AG04450 (cell line): ENCODE results near the gene IL1R2. TPM values are rescaled to one million over a fixed set of nuclear protein-coding genes. Genes with fewer than 3 reads are reported as not detected.

Experiments
- CTCF ChIA-PET: fragments of 300-600, 350-600 bp; formaldehyde crosslinking; extraction: SDS; loops from one replicate; lab custom pipeline; 2022; ENCODE audit warnings: antibody characterized with exemption, inconsistent platforms; lab: Charles Lee
- POLR2A ChIA-PET: fragments of 350-600 bp; formaldehyde crosslinking; extraction: SDS; loops from one replicate; lab custom pipeline; 2021; ENCODE audit warnings: antibody characterized with exemption, inconsistent platforms; lab: Yijun Ruan, JAX
- DNase-seq: peaks from one replicate; pipeline ENCODE4 v3.0.0-alpha.2; 2011; ENCODE audit warnings: low read depth, low spot score
- H3K27ac ChIP-seq: one replicate; pipeline ENCODE4 v1.5.1; 2012; ENCODE audit warnings: low read depth, low read length, control low read depth
- H3K27me3 ChIP-seq: one replicate; pipeline ENCODE4 v1.6.0; 2012; ENCODE audit warnings: low read length; ENCODE audit not compliant: control insufficient read depth, insufficient read depth
- H3K4me3 ChIP-seq: 2 replicates; pipeline ENCODE4 v1.5.1; 2011; ENCODE audit warnings: mild to moderate bottlenecking, low read depth, low read length, control low read depth
- H3K9me3 ChIP-seq: 2 replicates; pipeline ENCODE4 v1.5.1; 2012; ENCODE audit warnings: low read length; ENCODE audit not compliant: control insufficient read depth, insufficient read depth
- CTCF ChIP-seq: IDR thresholded peaks from 2 replicates; pipeline ENCODE4 v1.5.1; 2011; ENCODE audit warnings: low read depth, low read length, control low read depth, inconsistent platforms
- polyA plus RNA-seq: library from polyadenylated mRNA; depleted of rRNA; stranded (reverse); fragments of >200 nt; gene quantifications from 2 replicates; pipeline ENCODE4 v1.2.3, GENCODE V29; 2011

IL1R2 gene
- polyA plus RNA-seq, 1 experiment = 0.41 TPM

GRCh38 chr2:101993772-101994171 lies 2.0 kb downstream of the IL1R2 start:
- Histone ChIP-seq H3K4me3 (no peak overlapping the region), H3K27ac (no peak overlapping the region), H3K27me3 (peaks cover 48% of the 10 kb centered on the region), H3K9me3 (no peaks in the 10 kb centered on the region)
- ChIA-PET CTCF (interaction anchor here (1.1 kb wide), 1 partner anchor 449 kb away, joined by 3 read pairs; no protein-coding TSS in a partner anchor), POLR2A (no interaction called here)
- no peak for DNase-seq
- no peak for TF ChIP-seq CTCF

- H3K27me3 ChIP-seq = peaks cover 50% of the 10 kb centered on the region
Measured at GRCh38 chr2:101995019-101995418, 3.3 kb downstream of the IL1R2 start.

GRCh38 chr2:101995804-101996203 lies 4.0 kb downstream of the IL1R2 start:
- no peak overlapping the region for H3K4me3 ChIP-seq
- H3K27me3 ChIP-seq = peaks cover 49% of the 10 kb centered on the region
- no peaks in the 10 kb centered on the region for H3K9me3 ChIP-seq
- no peak for TF ChIP-seq CTCF
- CTCF ChIA-PET = interaction anchor here (1.5 kb wide), 1 partner anchor 654 kb away, joined by 3 read pairs; no protein-coding TSS in a partner anchor
- H3K27ac ChIP-seq = no peak overlapping the region
- no peak for DNase-seq
- POLR2A ChIA-PET = interaction anchor here (0.5 kb wide), 1 partner anchor 116 kb away, joined by 3 read pairs; no protein-coding TSS in a partner anchor

More at GRCh38 chr2:101995019-101995418, 3.3 kb downstream of the IL1R2 start:
- H3K9me3 ChIP-seq = no peaks in the 10 kb centered on the region
- no peak for TF ChIP-seq CTCF
- POLR2A ChIA-PET = no interaction called here
- H3K27ac ChIP-seq = no peak overlapping the region
- CTCF ChIA-PET = interaction anchor here (0.7 to 1.5 kb wide), 3 partner anchors 11 to 653 kb away, joined by 3 read pairs; no protein-coding TSS in a partner anchor
- H3K4me3 ChIP-seq = no peak overlapping the region
- DNase-seq = no peak

GRCh38 chr2:101998556-101998895 lies 6.8 kb downstream of the IL1R2 start:
- Histone ChIP-seq H3K27me3 (peaks cover 32% of the 10 kb centered on the region), H3K27ac (no peak overlapping the region), H3K9me3 (no peaks in the 10 kb centered on the region), H3K4me3 (no peak overlapping the region)
- DNase-seq = no peak
- POLR2A ChIA-PET = no interaction called here
- CTCF ChIA-PET = interaction anchor here (1.2 to 3.7 kb wide), 2 partner anchors 242 to 656 kb away, joined by 3 to 15 read pairs; no protein-coding TSS in a partner anchor
- TF ChIP-seq CTCF = no peak

- H3K4me3 ChIP-seq = no peak overlapping the region
- no peak overlapping the region for H3K27ac ChIP-seq
- no peaks in the 10 kb centered on the region for H3K9me3 ChIP-seq
- H3K27me3 ChIP-seq = peaks cover 26% of the 10 kb centered on the region
- ChIA-PET CTCF (interaction anchor here (1.2 to 3.7 kb wide), 4 partner anchors 21 to 657 kb away, joined by 3 to 15 read pairs (median 6); no protein-coding TSS in a partner anchor), POLR2A (no interaction called here)
- TF ChIP-seq CTCF = no peak
- DNase-seq = no peak
Measured at GRCh38 chr2:101998896-101999789, 7.4 kb downstream of the IL1R2 start.
